ENCODE data around the gene ARHGAP30.
A peak's percentile ranks its signal among the peaks of the same experiment; 100 is the strongest.
"Not testable (repeated sequence)": the region's sequence is repeated elsewhere in the genome, so short reads cannot be mapped to it uniquely, and the experiment has no call there.

The ARHGAP30 gene

GRCh38 chr1:161071886-161072371 is 2.2 kb upstream of the ARHGAP30 start:
- no peak overlapping the region for H3K9ac ChIP-seq (ENCODE audit: low read depth in 1 of 2, low read length in 2 of 2)
- no peak overlapping the region for H3K4me3 ChIP-seq (ENCODE audit: low read length in 2 of 2)
- no peak overlapping the region for H3K27ac ChIP-seq (ENCODE audit: low read depth in 2 of 2, low read length in 2 of 2)
- no peaks in the 10 kb centered on the region for H3K27me3 ChIP-seq (ENCODE audit: control insufficient read depth in 2 of 2, insufficient read depth in 2 of 2, low read length in 2 of 2)
- H3K4me1 ChIP-seq (ENCODE audit: control insufficient read depth in 2 of 2, insufficient read depth in 2 of 2, low read length in 2 of 2), result peaks cover 2 to 6% of the 10 kb centered on the region in 2 donors
- peaks cover 0 to 3% of the 10 kb centered on the region in 2 donors for H3K36me3 ChIP-seq (ENCODE audit: control insufficient read depth in 2 of 2, insufficient read depth in 2 of 2, low read length in 2 of 2)
- H3K9me3 ChIP-seq (ENCODE audit: control insufficient read depth in 2 of 2, low read length in 2 of 2), result no peaks in the 10 kb centered on the region

- no peak overlapping the region for H3K27ac ChIP-seq (ENCODE audit: low read depth in 2 of 2, low read length in 2 of 2)
- H3K4me3 ChIP-seq (ENCODE audit: low read length in 2 of 2), result no peak overlapping the region
- peaks cover 0 to 3% of the 10 kb centered on the region in 2 donors for H3K36me3 ChIP-seq (ENCODE audit: control insufficient read depth in 2 of 2, insufficient read depth in 2 of 2, low read length in 2 of 2)
- H3K9me3 ChIP-seq (ENCODE audit: control insufficient read depth in 2 of 2, low read length in 2 of 2), result no peaks in the 10 kb centered on the region
- peaks cover 6 to 8% of the 10 kb centered on the region in 2 donors for H3K4me1 ChIP-seq (ENCODE audit: control insufficient read depth in 2 of 2, insufficient read depth in 2 of 2, low read length in 2 of 2)
- no peaks in the 10 kb centered on the region for H3K27me3 ChIP-seq (ENCODE audit: control insufficient read depth in 2 of 2, insufficient read depth in 2 of 2, low read length in 2 of 2)
- no peak overlapping the region for H3K9ac ChIP-seq (ENCODE audit: low read depth in 1 of 2, low read length in 2 of 2)
These were observed 1.1 kb upstream of the ARHGAP30 start for GRCh38 chr1:161070761-161071160.

GRCh38 chr1:161069241-161069640 is 450 bp downstream of the ARHGAP30 start:
- Histone ChIP-seq H3K9me3 (ENCODE audit: control insufficient read depth in 2 of 2, low read length in 2 of 2) (no peaks in the 10 kb centered on the region), H3K27ac (ENCODE audit: low read depth in 2 of 2, low read length in 2 of 2) (peak overlapping the region; percentile 64 to 90), H3K27me3 (ENCODE audit: control insufficient read depth in 2 of 2, insufficient read depth in 2 of 2, low read length in 2 of 2) (no peaks in the 10 kb centered on the region), H3K36me3 (ENCODE audit: control insufficient read depth in 2 of 2, insufficient read depth in 2 of 2, low read length in 2 of 2) (no peaks in the 10 kb centered on the region), H3K9ac (ENCODE audit: low read depth in 1 of 2, low read length in 2 of 2) (peak overlapping the region; percentile 33 to 68), H3K4me1 (ENCODE audit: control insufficient read depth in 2 of 2, insufficient read depth in 2 of 2, low read length in 2 of 2) (peaks cover 6 to 8% of the 10 kb centered on the region in 2 donors), H3K4me3 (ENCODE audit: low read length in 2 of 2) (peak overlapping the region; percentile 59 to 75)

- Histone ChIP-seq H3K36me3 (ENCODE audit: control insufficient read depth in 2 of 2, insufficient read depth in 2 of 2, low read length in 2 of 2) (no peaks in the 10 kb centered on the region), H3K4me1 (ENCODE audit: control insufficient read depth in 2 of 2, insufficient read depth in 2 of 2, low read length in 2 of 2) (peaks cover 6 to 8% of the 10 kb centered on the region in 2 donors), H3K27me3 (ENCODE audit: control insufficient read depth in 2 of 2, insufficient read depth in 2 of 2, low read length in 2 of 2) (no peaks in the 10 kb centered on the region), H3K4me3 (ENCODE audit: low read length in 2 of 2) (peak overlapping the region; percentile 59 to 75), H3K27ac (ENCODE audit: low read depth in 2 of 2, low read length in 2 of 2) (peak overlapping the region; percentile 64 to 90), H3K9ac (ENCODE audit: low read depth in 1 of 2, low read length in 2 of 2) (peak overlapping the region; percentile 33 to 68), H3K9me3 (ENCODE audit: control insufficient read depth in 2 of 2, low read length in 2 of 2) (no peaks in the 10 kb centered on the region)
These were observed 1.1 kb downstream of the ARHGAP30 start for GRCh38 chr1:161068306-161069234.

GRCh38 chr1:161066694-161067093 is 3.0 kb downstream of the ARHGAP30 start:
- Histone ChIP-seq H3K9ac (ENCODE audit: low read depth in 1 of 2, low read length in 2 of 2) (no peak overlapping the region), H3K36me3 (ENCODE audit: control insufficient read depth in 2 of 2, insufficient read depth in 2 of 2, low read length in 2 of 2) (no peaks in the 10 kb centered on the region), H3K4me1 (ENCODE audit: control insufficient read depth in 2 of 2, insufficient read depth in 2 of 2, low read length in 2 of 2) (peaks cover 6 to 8% of the 10 kb centered on the region in 2 donors), H3K27ac (ENCODE audit: low read depth in 2 of 2, low read length in 2 of 2) (peak overlapping the region in 1 of 2 donors; percentile 11), H3K9me3 (ENCODE audit: control insufficient read depth in 2 of 2, low read length in 2 of 2) (no peaks in the 10 kb centered on the region), H3K27me3 (ENCODE audit: control insufficient read depth in 2 of 2, insufficient read depth in 2 of 2, low read length in 2 of 2) (no peaks in the 10 kb centered on the region), H3K4me3 (ENCODE audit: low read length in 2 of 2) (peak overlapping the region in 1 of 2 donors; percentile 4)

GRCh38 chr1:161065681-161066080 is 4.0 kb downstream of the ARHGAP30 start:
- not testable (repeated sequence) for H3K36me3 ChIP-seq (ENCODE audit: control insufficient read depth in 2 of 2, insufficient read depth in 2 of 2, low read length in 2 of 2); H3K27me3 ChIP-seq (ENCODE audit: control insufficient read depth in 2 of 2, insufficient read depth in 2 of 2, low read length in 2 of 2); H3K4me1 ChIP-seq (ENCODE audit: control insufficient read depth in 2 of 2, insufficient read depth in 2 of 2, low read length in 2 of 2); H3K4me3 ChIP-seq (ENCODE audit: low read length in 2 of 2); H3K9ac ChIP-seq (ENCODE audit: low read depth in 1 of 2, low read length in 2 of 2); H3K9me3 ChIP-seq (ENCODE audit: control insufficient read depth in 2 of 2, low read length in 2 of 2); H3K27ac ChIP-seq (ENCODE audit: low read depth in 2 of 2, low read length in 2 of 2)

GRCh38 chr1:161063936-161064335 is 5.8 kb downstream of the ARHGAP30 start:
- not testable (repeated sequence) for H3K36me3 ChIP-seq (ENCODE audit: control insufficient read depth in 2 of 2, insufficient read depth in 2 of 2, low read length in 2 of 2); H3K9me3 ChIP-seq (ENCODE audit: control insufficient read depth in 2 of 2, low read length in 2 of 2); H3K27me3 ChIP-seq (ENCODE audit: control insufficient read depth in 2 of 2, insufficient read depth in 2 of 2, low read length in 2 of 2); H3K9ac ChIP-seq (ENCODE audit: low read depth in 1 of 2, low read length in 2 of 2); H3K27ac ChIP-seq (ENCODE audit: low read depth in 2 of 2, low read length in 2 of 2); H3K4me3 ChIP-seq (ENCODE audit: low read length in 2 of 2); H3K4me1 ChIP-seq (ENCODE audit: control insufficient read depth in 2 of 2, insufficient read depth in 2 of 2, low read length in 2 of 2)

- Histone ChIP-seq H3K9me3 (ENCODE audit: control insufficient read depth in 2 of 2, low read length in 2 of 2) (no peaks in the 10 kb centered on the region), H3K27me3 (ENCODE audit: control insufficient read depth in 2 of 2, insufficient read depth in 2 of 2, low read length in 2 of 2) (no peaks in the 10 kb centered on the region), H3K36me3 (ENCODE audit: control insufficient read depth in 2 of 2, insufficient read depth in 2 of 2, low read length in 2 of 2) (peaks cover 0 to 9% of the 10 kb centered on the region in 2 donors), H3K4me3 (ENCODE audit: low read length in 2 of 2) (no peak overlapping the region), H3K4me1 (ENCODE audit: control insufficient read depth in 2 of 2, insufficient read depth in 2 of 2, low read length in 2 of 2) (peaks cover 0 to 2% of the 10 kb centered on the region in 2 donors), H3K27ac (ENCODE audit: low read depth in 2 of 2, low read length in 2 of 2) (no peak overlapping the region), H3K9ac (ENCODE audit: low read depth in 1 of 2, low read length in 2 of 2) (no peak overlapping the region)
These were observed 8.3 kb downstream of the ARHGAP30 start for GRCh38 chr1:161061419-161061818.

GRCh38 chr1:161059293-161059692 is 10.4 kb downstream of the ARHGAP30 start:
- Histone ChIP-seq H3K36me3 (ENCODE audit: control insufficient read depth in 2 of 2, insufficient read depth in 2 of 2, low read length in 2 of 2) (peaks cover 0 to 21% of the 10 kb centered on the region in 2 donors), H3K4me1 (ENCODE audit: control insufficient read depth in 2 of 2, insufficient read depth in 2 of 2, low read length in 2 of 2) (no peaks in the 10 kb centered on the region), H3K4me3 (ENCODE audit: low read length in 2 of 2) (no peak overlapping the region), H3K27ac (ENCODE audit: low read depth in 2 of 2, low read length in 2 of 2) (no peak overlapping the region), H3K9ac (ENCODE audit: low read depth in 1 of 2, low read length in 2 of 2) (no peak overlapping the region), H3K27me3 (ENCODE audit: control insufficient read depth in 2 of 2, insufficient read depth in 2 of 2, low read length in 2 of 2) (no peaks in the 10 kb centered on the region), H3K9me3 (ENCODE audit: control insufficient read depth in 2 of 2, low read length in 2 of 2) (no peaks in the 10 kb centered on the region)

- Histone ChIP-seq H3K27me3 (ENCODE audit: control insufficient read depth in 2 of 2, insufficient read depth in 2 of 2, low read length in 2 of 2) (no peaks in the 10 kb centered on the region), H3K9ac (ENCODE audit: low read depth in 1 of 2, low read length in 2 of 2) (no peak overlapping the region), H3K4me1 (ENCODE audit: control insufficient read depth in 2 of 2, insufficient read depth in 2 of 2, low read length in 2 of 2) (no peaks in the 10 kb centered on the region), H3K27ac (ENCODE audit: low read depth in 2 of 2, low read length in 2 of 2) (no peak overlapping the region), H3K9me3 (ENCODE audit: control insufficient read depth in 2 of 2, low read length in 2 of 2) (no peaks in the 10 kb centered on the region), H3K36me3 (ENCODE audit: control insufficient read depth in 2 of 2, insufficient read depth in 2 of 2, low read length in 2 of 2) (peaks cover 0 to 44% of the 10 kb centered on the region in 2 donors), H3K4me3 (ENCODE audit: low read length in 2 of 2) (no peak overlapping the region)
These were observed 14.9 kb downstream of the ARHGAP30 start for GRCh38 chr1:161054805-161055204.
